Heart left ventricle (tissue), 13 donors: ENCODE measurements around the gene FBXO36.

Experiments
- CTCF ChIP-seq, 12 donors: fragments of 200-600 bp; sonication (generic) in 4 of 12; IDR thresholded peaks; one replicate each; pipeline versions ENCODE4 v1.5.0 to v1.8.0; 2018 to 2022; ENCODE audit warnings: antibody characterized with exemption in 12 of 12, mild to moderate bottlenecking in 5 of 12
- POLR2A ChIP-seq, 2 donors: fragments of 450-650 bp; IDR thresholded peaks; one replicate each; pipeline ENCODE4 v1.6.1; 2017; ENCODE audit warnings: antibody characterized with exemption in 2 of 2, mild to moderate bottlenecking in 2 of 2, moderate library complexity in 2 of 2
- donor health status: ischemic (EF 13 %, LVEDD 7.1; RV severe dilation, severe dysfunction).
- donor health status: DM: no; HTN: yes; CAD: no.
- donor health status: DM: no; HTN: no; CAD: no.
- donor health status: ischemic (EF 25% LVEDD 6.9; RV normal size, moderate dysfunction).
- donor health status: ischemic (EF 25% LVEDD 5.7; RV mildly dilated, moderate dysfunction).
- donor health status: ischemic (EF 35%, LVEDD 5.7; RV mildly dilated, moderate dysfunction).
- donor health status: nonischemic (EF 11% LVEDD 7.7; RV severe dilation, severe dysfunction).
- donor health status: DM: yes; HTN: yes; CAD: no.
- donor health status: PGD.
- donor health status: ischemic (EF 29% LVEDD 5.4; RV normal size, mild dysfunction).
- donor health status: nonischemic (EF 23%, LVEDD 6.1; RV moderate dilation, normal function).

GRCh38 chr2:229930656-229931055 is 8.4 kb downstream of the FBXO36 start:
- no peak for TF ChIP-seq CTCF (IDR thresholded peaks at IDR 0.05)
- no peak for TF ChIP-seq POLR2A (IDR thresholded peaks at IDR 0.05)
